PC-3 (cell line): ENCODE measurements around the gene ERICH3. TPM values are rescaled to one million over a fixed set of nuclear protein-coding genes. Genes with fewer than 3 reads are reported as not detected.

Experiments
- ATAC-seq: fragments of 200-7000 bp; cut with Tn5 transposase; 2 replicates; pipeline ENCODE4 v1.9.1; 2020; ENCODE audit warnings: mild to moderate bottlenecking, moderate library complexity
- BruUV-seq: library from RNA; stranded (reverse); fragments of 400-500 nt; replicated peaks from 2 replicates; lab custom pipeline; 2021; lab: Mats Ljungman, UMichigan
- CTCF ChIA-PET: fragments of 300-600 bp; sonication (Branson Sonifier 250); formaldehyde crosslinking; loops from one replicate; lab custom pipeline; 2022; ENCODE audit warnings: antibody characterized with exemption; lab: Charles Lee
- POLR2A ChIA-PET: fragments of 300-600 bp; sonication (Branson Sonifier 250); formaldehyde crosslinking; loops from one replicate; lab custom pipeline; 2022; ENCODE audit warnings: antibody characterized with exemption; ENCODE audit not compliant: unreplicated experiment; lab: Charles Lee
- DNase-seq: peaks from one replicate; pipeline ENCODE4 v3.0.0-alpha.2; 2015
- H2AFZ ChIP-seq: fragments of 300-600 bp; sonication (generic); 2 replicates; pipeline ENCODE4 v1.6.0; 2016; ENCODE audit warnings: antibody characterized with exemption, low read length
- H3F3A ChIP-seq: fragments of 300-600 bp; sonication (generic); one replicate; pipeline ENCODE4 v1.6.0; 2017; ENCODE audit warnings: antibody characterized with exemption, low read length, control low read depth, mild to moderate bottlenecking; ENCODE audit not compliant: unreplicated experiment
- H3K27ac ChIP-seq: fragments of 300-600 bp; sonication (generic); 2 replicates; pipeline ENCODE4 v1.5.1; 2016; ENCODE audit warnings: mild to moderate bottlenecking, low read length
- H3K27me3 ChIP-seq: fragments of 300-600 bp; sonication (generic); 2 replicates; pipeline ENCODE4 v1.6.1; 2016; ENCODE audit warnings: low read length, mixed read lengths
- H3K36me3 ChIP-seq: fragments of 300-600 bp; sonication (generic); 2 replicates; pipeline ENCODE4 v1.6.1; 2016; ENCODE audit warnings: low read depth, mixed run types, low read length, mixed read lengths
- H3K4me1 ChIP-seq: fragments of 300-600 bp; sonication (generic); 2 replicates; pipeline ENCODE4 v1.5.1; 2016; ENCODE audit warnings: low read length; ENCODE audit not compliant: insufficient read depth
- H3K4me2 ChIP-seq: fragments of 300-600 bp; sonication (generic); 2 replicates; pipeline ENCODE4 v1.6.0; 2016; ENCODE audit warnings: low read length
- H3K4me3 ChIP-seq: fragments of 300-600 bp; sonication (generic); 2 replicates; pipeline ENCODE4 v1.5.1; 2016; ENCODE audit warnings: mild to moderate bottlenecking, low read length, mixed read lengths
- H3K79me2 ChIP-seq: fragments of 300-600 bp; sonication (generic); 2 replicates; pipeline ENCODE4 v1.6.1; 2017; ENCODE audit warnings: low read length, mixed read lengths
- H3K9ac ChIP-seq: fragments of 300-600 bp; sonication (generic); 2 replicates; pipeline ENCODE4 v1.6.0; 2016; ENCODE audit warnings: mild to moderate bottlenecking, low read length
- H3K9me2 ChIP-seq: fragments of 300-600 bp; sonication (generic); replicated peaks from 2 replicates; pipeline ENCODE4 v1.6.1; 2016; ENCODE audit warnings: mixed run types, low read length, mixed read lengths
- H3K9me3 ChIP-seq: fragments of 300-600 bp; sonication (generic); 2 replicates; pipeline ENCODE4 v1.6.1; 2016; ENCODE audit warnings: low read length, mixed read lengths
- H4K20me1 ChIP-seq: fragments of 300-600 bp; sonication (generic); 2 replicates; pipeline ENCODE4 v1.6.1; 2016; ENCODE audit warnings: low read length, mixed read lengths
- EZH2 ChIP-seq: fragments of 300-600 bp; sonication (generic); IDR thresholded peaks from one replicate; pipeline ENCODE4 v1.6.1; 2017; ENCODE audit warnings: antibody characterized with exemption, mild to moderate bottlenecking, low read length; ENCODE audit not compliant: unreplicated experiment
- EZH2phosphoT487 ChIP-seq: fragments of 300-600 bp; sonication (generic); IDR thresholded peaks from 2 replicates; pipeline ENCODE4 v1.6.1; 2018; ENCODE audit warnings: mild to moderate bottlenecking, antibody characterized with exemption, low read length, borderline replicate concordance
- intact Hi-C: fragments of 100-400 bp; cut with micrococcal nuclease; formaldehyde crosslinking; loops from 2 replicates; pipeline ENCODE4 v1.9.0; 2023
- total RNA-seq: library from RNA; depleted of rRNA; stranded (reverse); fragments of >200 nt; gene quantifications from 2 replicates; pipeline ENCODE4 v1.2.3, GENCODE V29; 2014
- TF ChIP-seq, protein P1 (sequence below): fragments of 300-600 bp; sonication (generic); conservative IDR thresholded peaks from 2 replicates; pipeline ENCODE4 v1.5.1; 2017; ENCODE audit warnings: antibody characterized with exemption, low read depth, mild to moderate bottlenecking, low read length

Gene ERICH3
- total RNA-seq, 1 experiment from 2014 or later = not detected

DNA sequence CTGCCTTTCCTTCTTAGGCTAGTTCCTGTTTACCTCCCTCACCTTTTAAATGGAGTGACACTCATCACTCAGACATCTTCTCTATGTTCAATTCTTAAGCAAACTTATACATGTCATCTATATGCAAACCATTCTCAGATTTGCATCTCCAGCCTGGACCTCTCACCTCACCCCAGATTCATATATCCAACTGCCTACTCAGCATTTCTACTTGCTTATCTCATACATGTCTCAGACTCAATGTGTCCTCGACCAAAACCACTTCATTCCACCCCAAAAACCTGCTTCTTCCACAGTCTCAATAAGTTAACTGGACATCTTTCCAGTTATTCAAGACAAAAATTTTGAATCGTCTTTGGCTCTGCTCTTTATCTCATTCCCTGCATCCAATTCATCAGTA, 62.6 kb downstream of the ERICH3 start:
- Histone ChIP-seq H3K9ac (no peak overlapping the region), H3K4me3 (no peak overlapping the region), H3F3A (no peaks in the 10 kb centered on the region), H3K27ac (no peak overlapping the region), H4K20me1 (no peaks in the 10 kb centered on the region), H3K27me3 (0 out of 2 replicates have a peak, but pooled peaks cover 6% of the 10 kb centered on the region), H3K9me3 (no peaks in the 10 kb centered on the region), H3K9me2 (no peaks in the 10 kb centered on the region), H2AFZ (no peak overlapping the region), H3K36me3 (no peaks in the 10 kb centered on the region), H3K4me2 (no peak overlapping the region), H3K4me1 (no peaks in the 10 kb centered on the region), H3K79me2 (no peaks in the 10 kb centered on the region)
- DNase-seq (no peak), ATAC-seq (no peak)
- intact Hi-C loops = no loop called here
- ChIA-PET CTCF (no interaction called here), POLR2A (no interaction called here)
- BruUV-seq = no TSS peak
- TF ChIP-seq EZH2phosphoT487 (no peak), EZH2 (no peak)
- TF ChIP-seq, protein P1, sequence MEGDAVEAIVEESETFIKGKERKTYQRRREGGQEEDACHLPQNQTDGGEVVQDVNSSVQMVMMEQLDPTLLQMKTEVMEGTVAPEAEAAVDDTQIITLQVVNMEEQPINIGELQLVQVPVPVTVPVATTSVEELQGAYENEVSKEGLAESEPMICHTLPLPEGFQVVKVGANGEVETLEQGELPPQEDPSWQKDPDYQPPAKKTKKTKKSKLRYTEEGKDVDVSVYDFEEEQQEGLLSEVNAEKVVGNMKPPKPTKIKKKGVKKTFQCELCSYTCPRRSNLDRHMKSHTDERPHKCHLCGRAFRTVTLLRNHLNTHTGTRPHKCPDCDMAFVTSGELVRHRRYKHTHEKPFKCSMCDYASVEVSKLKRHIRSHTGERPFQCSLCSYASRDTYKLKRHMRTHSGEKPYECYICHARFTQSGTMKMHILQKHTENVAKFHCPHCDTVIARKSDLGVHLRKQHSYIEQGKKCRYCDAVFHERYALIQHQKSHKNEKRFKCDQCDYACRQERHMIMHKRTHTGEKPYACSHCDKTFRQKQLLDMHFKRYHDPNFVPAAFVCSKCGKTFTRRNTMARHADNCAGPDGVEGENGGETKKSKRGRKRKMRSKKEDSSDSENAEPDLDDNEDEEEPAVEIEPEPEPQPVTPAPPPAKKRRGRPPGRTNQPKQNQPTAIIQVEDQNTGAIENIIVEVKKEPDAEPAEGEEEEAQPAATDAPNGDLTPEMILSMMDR = no peak

DNA sequence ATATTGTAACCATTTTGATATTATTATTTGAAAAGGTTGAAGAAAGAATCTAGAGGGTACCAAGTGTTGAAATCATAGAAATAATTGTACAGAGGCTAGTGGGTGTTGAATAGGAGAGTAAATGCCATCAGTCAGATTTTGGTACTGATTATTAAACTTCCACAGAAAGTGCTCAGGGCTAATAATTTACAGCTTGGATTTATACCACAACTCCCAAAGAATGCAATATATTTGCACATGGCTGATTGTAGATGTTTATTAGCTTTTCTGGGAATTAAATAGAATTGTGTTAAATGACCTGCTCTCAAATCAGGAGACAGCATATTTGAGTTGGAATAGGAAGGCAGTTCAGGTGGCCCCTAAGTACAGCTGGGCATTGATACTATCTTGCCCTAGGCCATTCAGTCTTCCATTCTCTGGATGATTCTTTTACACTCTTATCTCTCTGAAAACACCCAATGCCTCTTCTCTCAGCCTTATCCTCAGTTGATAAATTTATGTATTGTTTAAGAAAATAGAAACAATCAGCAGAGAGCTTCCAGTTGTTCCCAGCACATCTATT, 63.7 kb downstream of the ERICH3 start:
- Histone ChIP-seq H3K4me3 (no peak overlapping the region), H3K4me2 (no peak overlapping the region), H3K4me1 (no peaks in the 10 kb centered on the region), H3K9me2 (no peaks in the 10 kb centered on the region), H3K79me2 (no peaks in the 10 kb centered on the region), H3K36me3 (no peaks in the 10 kb centered on the region), H4K20me1 (no peaks in the 10 kb centered on the region), H3K9ac (no peak overlapping the region), H3F3A (no peaks in the 10 kb centered on the region), H3K9me3 (no peaks in the 10 kb centered on the region), H3K27ac (no peak overlapping the region), H2AFZ (no peak overlapping the region), H3K27me3 (0 out of 2 replicates have a peak, but pooled peaks cover 6% of the 10 kb centered on the region)
- no TSS peak for BruUV-seq
- intact Hi-C loops = no loop called here
- ATAC-seq (no peak), DNase-seq (no peak)
- CTCF ChIA-PET = no interaction called here
- POLR2A ChIA-PET = no interaction called here
- TF ChIP-seq EZH2phosphoT487 (no peak), EZH2 (no peak)
- TF ChIP-seq, protein P1 = no peak

DNA sequence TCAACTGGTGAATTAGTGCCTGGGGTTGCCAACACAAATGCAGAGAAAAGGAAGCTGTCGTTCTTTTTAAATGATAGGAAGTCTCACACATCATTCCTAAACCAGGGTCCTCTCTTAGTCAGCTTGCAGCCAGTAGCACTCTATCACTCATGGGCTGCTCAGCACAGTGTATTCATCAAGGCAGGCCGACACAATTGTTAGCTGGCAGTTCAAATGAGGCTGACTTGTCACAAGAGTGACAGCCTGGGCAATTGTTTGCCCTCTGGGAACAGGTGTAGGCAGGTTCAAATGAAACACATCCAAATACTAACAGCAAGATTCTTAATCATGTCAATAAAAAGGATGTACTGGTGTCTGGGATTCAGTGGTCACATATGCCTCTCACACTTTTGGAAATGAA, 76.9 kb downstream of the ERICH3 start:
- CTCF ChIA-PET = no interaction called here
- intact Hi-C loops = no loop called here
- no peaks in the 10 kb centered on the region for H3F3A ChIP-seq
- H3K4me2 ChIP-seq = no peak overlapping the region
- no peaks in the 10 kb centered on the region for H3K36me3 ChIP-seq
- H3K27me3 ChIP-seq = peaks cover 73% of the 10 kb centered on the region
- BruUV-seq = no TSS peak
- H3K4me3 ChIP-seq = no peak overlapping the region
- H3K4me1 ChIP-seq = no peaks in the 10 kb centered on the region
- H2AFZ ChIP-seq = no peak overlapping the region
- ATAC-seq (no peak), DNase-seq (no peak)
- POLR2A ChIA-PET = no interaction called here
- H3K79me2 ChIP-seq = no peaks in the 10 kb centered on the region
- H3K9me3 ChIP-seq = no peaks in the 10 kb centered on the region
- H3K9me2 ChIP-seq = no peaks in the 10 kb centered on the region
- no peak overlapping the region for H3K27ac ChIP-seq
- H4K20me1 ChIP-seq = no peaks in the 10 kb centered on the region
- no peak for TF ChIP-seq EZH2phosphoT487
- TF ChIP-seq EZH2 = no peak
- TF ChIP-seq, protein P1 = no peak
- no peak overlapping the region for H3K9ac ChIP-seq
